A549 (cell line): ENCODE data around the gene KCNA4. TPM values are rescaled to one million over a fixed set of nuclear protein-coding genes. Genes with fewer than 3 reads are reported as not detected.

Experiments
- ATAC-seq, 2 experiments: fragments of 200-7000 bp in 1 of 2; fragments of >200 bp in 1 of 2; cut with Nextera tagmentation in 1 of 2; cut with Tn5 transposase in 1 of 2; 3 replicates each; pipeline versions ENCODE4 v1.8.0 to v1.9.1; 2018 to 2020; ENCODE audit warnings: mild to moderate bottlenecking in 1 of 2, moderate library complexity in 1 of 2
- CTCF ChIA-PET: fragments of 300-600 bp; sonication (Branson Sonifier 250); formaldehyde crosslinking; extraction: SDS; loops from one replicate; lab custom pipeline; 2021; ENCODE audit warnings: antibody characterized with exemption, inconsistent platforms; lab: Yijun Ruan, JAX
- POLR2A ChIA-PET: fragments of 350-600 bp; formaldehyde crosslinking; extraction: SDS; loops from one replicate; lab custom pipeline; 2021; ENCODE audit warnings: antibody characterized with exemption, inconsistent platforms; lab: Yijun Ruan, JAX
- DNase-seq, 2 experiments: peaks; one replicate each; pipeline versions ENCODE4 v3.0.0 to v3.0.0-alpha.2; 2011 to 2016; ENCODE audit warnings: low read depth in 1 of 2, low spot score in 1 of 2
- FAIRE-seq: peaks from 2 replicates; lab custom pipeline; 2011; peaks lifted over from hg19 to GRCh38; lab: Jason Lieb, UNC
- H3K27ac ChIP-seq, 2 experiments: fragments of >200 bp; sonication (Bioruptor Twin); formaldehyde crosslinking; 3 replicates each; pipeline ENCODE4 v1.5.1; 2016 to 2017
- H3K4me1 ChIP-seq: fragments of >200 bp; sonication (Bioruptor Twin); formaldehyde crosslinking; 3 replicates; pipeline ENCODE4 v1.6.1; 2016
- H3K4me2 ChIP-seq: fragments of >200 bp; sonication (Bioruptor Twin); formaldehyde crosslinking; 3 replicates; pipeline ENCODE4 v1.6.1; 2016
- H3K4me3 ChIP-seq: fragments of >200 bp; sonication (Bioruptor Twin); formaldehyde crosslinking; 3 replicates; pipeline ENCODE4 v1.5.1; 2016
- H3K9me3 ChIP-seq: fragments of >200 bp; sonication (Bioruptor Twin); formaldehyde crosslinking; 3 replicates; pipeline ENCODE4 v1.6.1; 2016
- BCL3 ChIP-seq: fragments of >200 bp; sonication (Bioruptor Twin); formaldehyde crosslinking; IDR thresholded peaks from 3 replicates; pipeline ENCODE4 v1.6.1; 2016
- BHLHE40 ChIP-seq: IDR thresholded peaks from 2 replicates; pipeline ENCODE4 v1.6.1; 2012; ENCODE audit warnings: low read depth, low read length, inconsistent platforms
- CHD4 ChIP-seq: fragments of 200-600 bp; sonication (generic); IDR thresholded peaks from 2 replicates; pipeline ENCODE4 v1.6.1; 2016; ENCODE audit warnings: antibody characterized with exemption, mild to moderate bottlenecking, borderline replicate concordance
- E2F6 ChIP-seq: IDR thresholded peaks from 2 replicates; pipeline ENCODE4 v1.6.1; 2012; ENCODE audit warnings: low read depth, borderline replicate concordance
- ELK1 ChIP-seq: fragments of 150-350 bp; IDR thresholded peaks from 2 replicates; pipeline ENCODE4 v1.6.1; 2014; ENCODE audit warnings: low read depth, mild to moderate bottlenecking, low read length
- EP300 ChIP-seq, 2 experiments: fragments of >200 bp; sonication (Bioruptor Twin); formaldehyde crosslinking; IDR thresholded peaks; 2 replicates in 1 of 2; 3 replicates in 1 of 2; pipeline ENCODE4 v1.6.1; 2016 to 2017
- FOSB ChIP-seq: fragments of 250-450 bp; sonication (Bioruptor Pico); IDR thresholded peaks from 2 replicates; pipeline ENCODE4 v1.5.0; 2020; ENCODE audit warnings: mild to moderate bottlenecking, moderate library complexity
- HDAC2 ChIP-seq: fragments of 200-600 bp; sonication (generic); IDR thresholded peaks from 2 replicates; pipeline ENCODE4 v1.6.1; 2016
- KDM5A ChIP-seq: fragments of 200-600 bp; sonication (generic); IDR thresholded peaks from 2 replicates; pipeline ENCODE4 v1.6.1; 2016; ENCODE audit warnings: antibody characterized with exemption, mild to moderate bottlenecking
- PBX3 ChIP-seq: IDR thresholded peaks from 2 replicates; pipeline ENCODE4 v1.6.1; 2012
- PHF8 ChIP-seq: fragments of 200-600 bp; sonication (generic); IDR thresholded peaks from 2 replicates; pipeline ENCODE4 v1.6.1; 2016; ENCODE audit warnings: low read depth, mild to moderate bottlenecking, antibody characterized with exemption, moderate library complexity, borderline replicate concordance
- REST ChIP-seq: fragments of 200-600 bp; sonication (generic); IDR thresholded peaks from 2 replicates; pipeline ENCODE4 v1.6.1; 2016; ENCODE audit warnings: antibody characterized with exemption, mild to moderate bottlenecking, moderate library complexity
- TFCP2L1 ChIP-seq: fragments of 250-450 bp; sonication (Bioruptor Pico); IDR thresholded peaks from 2 replicates; pipeline ENCODE4 v1.5.0; 2021; ENCODE audit warnings: mild to moderate bottlenecking
- TP53 ChIP-seq: fragments of 250-450 bp; sonication (Bioruptor Pico); IDR thresholded peaks from 2 replicates; pipeline ENCODE4 v1.5.0; 2021; ENCODE audit warnings: mild to moderate bottlenecking, moderate library complexity
- ZSCAN20 ChIP-seq: fragments of 250-450 bp; sonication (Bioruptor Pico); IDR thresholded peaks from 2 replicates; pipeline ENCODE4 v1.8.0; 2022; ENCODE audit warnings: mild to moderate bottlenecking, moderate library complexity
- WGBS: methylation state at CpG from one replicate; pipeline ENCODE4 v1.1.6; 2017; ENCODE audit errors: missing lambda C conversion rate; 5-methylcytosine and 5-hydroxymethylcytosine counted together
- polyA plus RNA-seq, 4 experiments: library from polyadenylated mRNA; depleted of rRNA in 3 of 4; stranded (reverse); fragments of >200 nt; fragmentation: RNase III in 1 of 4; extraction: RNeasy Plus Mini Kit Qiagen cat#74134 plus additional on column Dnase treatment in 1 of 4; gene quantifications; 2 replicates in 3 of 4; 3 replicates in 1 of 4; pipeline ENCODE4 v1.2.3, GENCODE V29; 2011 to 2017

KCNA4 gene
- polyA plus RNA-seq, 2 of the 4 experiments (the other 2 are of a cell fraction): not detected

GRCh38 chr11:29989174-29989970 lies 27.5 kb downstream of the KCNA4 start:
- TF ChIP-seq PHF8 (no peak), TFCP2L1 (no peak), E2F6 (no peak), KDM5A (no peak), CHD4 (no peak), PBX3 (no peak), BHLHE40 (no peak)
- WGBS: 4% methylated on average over 1 of the region's 1 CpG
- ATAC-seq: no peak
- no peak for FAIRE-seq
- Histone ChIP-seq H3K4me3 (no peak overlapping the region), H3K27ac (no peak overlapping the region), H3K9me3 (no peaks in the 10 kb centered on the region), H3K4me1 (no peaks in the 10 kb centered on the region), H3K4me2 (no peak overlapping the region)
- CTCF ChIA-PET: no interaction called here
- POLR2A ChIA-PET: no interaction called here
- DNase-seq: no peak

GRCh38 chr11:29985248-29985647 lies 31.6 kb downstream of the KCNA4 start:
- Histone ChIP-seq H3K27ac (no peak overlapping the region), H3K4me3 (no peak overlapping the region), H3K4me2 (no peak overlapping the region), H3K9me3 (no peaks in the 10 kb centered on the region), H3K4me1 (no peaks in the 10 kb centered on the region)
- ChIA-PET POLR2A (no interaction called here), CTCF (no interaction called here)
- WGBS: 53% methylated on average over 1 of the region's 1 CpG
- no peak for ATAC-seq
- no peak for TF ChIP-seq REST
- TF ChIP-seq FOSB (CRISPR knock-in tag): no peak
- no peak for TF ChIP-seq ZSCAN20 (CRISPR knock-in tag)
- no peak for TF ChIP-seq BCL3
- DNase-seq: no peak
- FAIRE-seq: no peak

- H3K4me1 ChIP-seq: no peaks in the 10 kb centered on the region
- no peak for ATAC-seq
- ChIA-PET POLR2A (no interaction called here), CTCF (no interaction called here)
- no peak overlapping the region for H3K27ac ChIP-seq
- H3K4me3 ChIP-seq: no peak overlapping the region
- no peak for TF ChIP-seq ELK1
- TF ChIP-seq REST: no peak
- no peak for TF ChIP-seq TP53 (CRISPR knock-in tag)
- TF ChIP-seq PHF8: no peak
- TF ChIP-seq HDAC2: no peak
- TF ChIP-seq EP300 (IDR thresholded peaks at IDR 0.05): no peak
- FAIRE-seq: no peak
- no peaks in the 10 kb centered on the region for H3K9me3 ChIP-seq
- WGBS: 67% methylated on average over 4 of the region's 4 CpGs
- no peak overlapping the region for H3K4me2 ChIP-seq
- no peak for DNase-seq
Observed at GRCh38 chr11:29984544-29984943, 32.3 kb downstream of the KCNA4 start.
